ENCODE results near the gene KIF5C.

Gene KIF5C

DNA sequence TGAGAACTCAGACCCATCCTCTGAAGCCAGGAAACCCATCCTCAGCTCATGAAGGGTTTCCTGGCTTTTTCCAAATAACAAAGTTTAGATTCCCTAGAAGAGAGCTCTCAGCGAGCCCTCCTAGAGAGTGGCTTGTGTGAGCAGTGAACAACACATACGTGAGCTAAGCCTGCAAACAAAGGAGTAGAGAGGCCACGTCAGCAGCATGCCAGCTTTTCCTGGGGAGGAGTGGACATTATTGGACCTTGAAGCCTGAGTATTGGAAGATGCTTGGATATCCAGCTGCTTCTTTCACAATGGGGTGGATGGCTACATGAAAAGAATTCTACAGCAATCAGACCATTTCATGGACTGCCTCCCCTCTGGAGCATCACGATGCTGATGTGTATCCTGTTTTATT lies 21.1 kb downstream of the KIF5C start:
- DNase-seq (ENCODE audit: low spot score): no peak
- in situ Hi-C loops (cut with MboI; ENCODE audit: low sequenced_read_pairs, unreplicated experiment): no loop called here
- TF ChIP-seq, protein P1, sequence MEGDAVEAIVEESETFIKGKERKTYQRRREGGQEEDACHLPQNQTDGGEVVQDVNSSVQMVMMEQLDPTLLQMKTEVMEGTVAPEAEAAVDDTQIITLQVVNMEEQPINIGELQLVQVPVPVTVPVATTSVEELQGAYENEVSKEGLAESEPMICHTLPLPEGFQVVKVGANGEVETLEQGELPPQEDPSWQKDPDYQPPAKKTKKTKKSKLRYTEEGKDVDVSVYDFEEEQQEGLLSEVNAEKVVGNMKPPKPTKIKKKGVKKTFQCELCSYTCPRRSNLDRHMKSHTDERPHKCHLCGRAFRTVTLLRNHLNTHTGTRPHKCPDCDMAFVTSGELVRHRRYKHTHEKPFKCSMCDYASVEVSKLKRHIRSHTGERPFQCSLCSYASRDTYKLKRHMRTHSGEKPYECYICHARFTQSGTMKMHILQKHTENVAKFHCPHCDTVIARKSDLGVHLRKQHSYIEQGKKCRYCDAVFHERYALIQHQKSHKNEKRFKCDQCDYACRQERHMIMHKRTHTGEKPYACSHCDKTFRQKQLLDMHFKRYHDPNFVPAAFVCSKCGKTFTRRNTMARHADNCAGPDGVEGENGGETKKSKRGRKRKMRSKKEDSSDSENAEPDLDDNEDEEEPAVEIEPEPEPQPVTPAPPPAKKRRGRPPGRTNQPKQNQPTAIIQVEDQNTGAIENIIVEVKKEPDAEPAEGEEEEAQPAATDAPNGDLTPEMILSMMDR (IDR thresholded peaks at IDR 0.05; ENCODE audit: borderline replicate concordance, control extremely low read depth, extremely low read depth, insufficient read depth, missing control alignments): no peak

DNA sequence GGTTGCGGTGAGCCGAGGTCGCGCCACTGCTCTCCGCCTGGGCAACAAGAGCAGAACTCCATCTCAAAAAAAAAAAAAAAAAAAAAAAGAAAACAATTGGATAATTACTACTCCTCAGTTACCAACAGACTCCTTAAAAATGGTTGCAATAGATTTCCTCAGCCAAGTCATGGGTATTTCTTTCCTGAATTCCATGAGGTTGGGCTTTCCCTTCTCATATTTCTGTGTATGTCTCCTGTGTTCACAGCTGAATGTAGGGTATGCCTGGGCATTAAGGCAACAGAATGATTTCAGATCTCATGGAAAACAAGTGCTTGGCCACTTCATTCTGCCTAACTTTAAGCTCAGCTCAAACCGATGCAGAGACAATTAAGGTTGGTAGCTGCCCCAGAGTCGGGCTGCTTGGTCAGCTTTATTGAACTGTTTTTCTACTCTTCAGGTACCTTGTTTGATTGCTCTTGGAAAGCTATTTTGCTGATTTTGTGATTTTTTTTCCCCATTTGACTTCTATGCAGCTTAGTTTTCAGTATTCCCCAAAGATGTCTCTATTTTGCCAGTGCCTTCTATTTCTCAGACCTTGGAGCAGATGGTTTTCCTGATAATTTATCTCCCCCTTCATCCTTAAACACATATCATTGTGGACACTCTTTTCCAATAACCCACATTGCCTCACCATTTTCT lies 24.8 kb downstream of the KIF5C start:
- TF ChIP-seq, protein P1 (IDR thresholded peaks at IDR 0.05; ENCODE audit: borderline replicate concordance, control extremely low read depth, extremely low read depth, insufficient read depth, missing control alignments): no peak
- DNase-seq (ENCODE audit: low spot score): no peak
- in situ Hi-C loops (cut with MboI; ENCODE audit: low sequenced_read_pairs, unreplicated experiment): no loop called here

DNA sequence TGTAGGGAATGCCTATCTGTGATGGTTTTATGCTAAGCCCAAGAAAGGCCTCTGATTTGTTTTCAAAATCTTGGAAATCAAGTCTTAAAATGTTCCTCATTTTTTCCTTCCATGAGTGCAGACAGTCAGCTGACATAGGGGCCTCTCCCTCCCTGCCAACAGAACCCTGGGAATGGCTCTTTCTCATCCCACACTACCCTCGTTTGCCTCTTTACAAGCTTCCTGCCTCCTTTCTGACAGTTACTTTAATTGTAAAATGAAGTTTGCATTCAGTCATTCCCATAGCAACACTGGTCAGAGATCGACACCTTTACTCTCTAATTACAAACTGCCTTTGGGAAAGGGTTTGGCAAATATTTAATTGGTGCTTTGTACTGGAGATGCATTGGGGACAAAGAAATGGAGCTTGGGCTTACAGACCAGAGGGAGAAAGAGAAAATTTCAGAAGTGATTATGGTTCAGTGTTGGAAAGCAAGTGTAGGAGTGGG lies 25.4 kb downstream of the KIF5C start:
- TF ChIP-seq, protein P1 (IDR thresholded peaks at IDR 0.05; ENCODE audit: borderline replicate concordance, control extremely low read depth, extremely low read depth, insufficient read depth, missing control alignments): no peak
- no peak for DNase-seq (ENCODE audit: low spot score)
- in situ Hi-C loops (cut with MboI; ENCODE audit: low sequenced_read_pairs, unreplicated experiment): no loop called here

DNA sequence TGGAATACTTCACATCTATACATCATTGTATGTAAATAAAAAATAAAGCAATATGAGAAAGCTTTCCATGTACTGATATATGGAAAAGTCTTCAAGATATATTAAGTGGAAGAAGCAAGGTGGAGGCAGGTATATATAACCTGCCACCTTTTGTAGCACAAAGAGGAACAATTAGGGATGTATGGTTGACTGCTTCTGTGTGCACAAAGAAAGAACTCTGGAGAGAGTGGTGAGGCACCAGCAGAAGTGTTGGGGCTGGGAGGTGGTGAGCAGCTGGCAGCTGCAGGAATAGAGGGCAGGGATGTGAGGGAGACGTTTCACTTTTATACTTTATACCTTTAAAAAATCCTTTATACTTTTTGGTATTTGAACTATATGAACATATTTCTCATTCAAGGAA lies 26.1 kb downstream of the KIF5C start:
- no peak for DNase-seq (ENCODE audit: low spot score)
- TF ChIP-seq, protein P1 (IDR thresholded peaks at IDR 0.05; ENCODE audit: borderline replicate concordance, control extremely low read depth, extremely low read depth, insufficient read depth, missing control alignments): no peak
- in situ Hi-C loops (cut with MboI; ENCODE audit: low sequenced_read_pairs, unreplicated experiment): no loop called here

DNA sequence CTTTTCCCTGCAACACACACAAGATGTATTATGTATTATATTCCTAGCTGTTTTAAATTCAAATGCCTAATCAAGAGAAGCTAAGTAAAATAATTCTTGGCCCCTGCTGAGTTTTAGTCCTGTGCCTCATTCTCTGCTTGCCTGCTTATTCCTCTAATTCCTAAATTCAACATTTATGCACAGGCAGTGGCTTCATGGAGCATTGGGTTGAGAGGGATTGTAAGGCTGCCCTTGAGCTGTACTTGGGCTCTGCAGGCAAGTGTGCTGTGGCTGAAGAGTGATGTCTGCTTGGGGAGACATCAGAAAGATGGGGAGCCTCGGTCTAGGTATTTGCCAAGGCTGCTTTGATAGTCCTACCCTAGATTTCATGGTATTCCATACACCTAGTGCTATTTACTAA lies 27.8 kb downstream of the KIF5C start:
- DNase-seq (ENCODE audit: low spot score): no peak
- TF ChIP-seq, protein P1 (IDR thresholded peaks at IDR 0.05; ENCODE audit: borderline replicate concordance, control extremely low read depth, extremely low read depth, insufficient read depth, missing control alignments): no peak
- in situ Hi-C loops (cut with MboI; ENCODE audit: low sequenced_read_pairs, unreplicated experiment): no loop called here

DNA sequence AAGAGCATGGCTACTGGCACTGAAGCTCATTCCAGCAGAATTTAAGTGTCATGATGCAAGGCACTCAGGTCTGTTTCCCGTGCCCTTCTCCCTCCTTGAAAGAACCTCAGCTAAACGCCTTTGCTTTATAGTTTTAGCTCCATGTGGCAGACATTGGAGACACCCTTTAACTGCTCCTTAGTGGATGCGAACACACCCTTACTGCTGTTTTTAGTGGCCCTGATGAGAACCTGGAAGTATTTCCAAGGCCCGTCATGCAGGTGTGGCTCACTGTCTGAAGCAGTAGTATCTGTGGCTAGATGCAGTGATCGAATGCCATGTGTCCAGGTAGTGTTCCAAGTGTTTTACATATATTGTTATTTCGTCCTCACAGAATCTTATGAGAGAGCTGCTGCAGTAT lies 28.3 kb downstream of the KIF5C start:
- in situ Hi-C loops (cut with MboI; ENCODE audit: low sequenced_read_pairs, unreplicated experiment): no loop called here
- TF ChIP-seq, protein P1 (IDR thresholded peaks at IDR 0.05; ENCODE audit: borderline replicate concordance, control extremely low read depth, extremely low read depth, insufficient read depth, missing control alignments): no peak

More for the DNA sequence above, 28.3 kb downstream of the KIF5C start:
- no peak for DNase-seq (ENCODE audit: low spot score)
